C4-2B (cell line): ENCODE data around the gene CCDC91.

Experiments used
- CTCF ChIP-seq: fragments of 450-650 bp; conservative IDR thresholded peaks from 2 replicates; pipeline ENCODE4 v1.5.1; 2017; ENCODE audit warnings: mild to moderate bottlenecking
- ZFX ChIP-seq: fragments of 450-650 bp; IDR thresholded peaks from 2 replicates; pipeline ENCODE4 v1.6.1; 2017

GRCh38 chr12:28278960-28279359 lies 88.7 kb downstream of the CCDC91 start:
- TF ChIP-seq CTCF (no peak), ZFX (no peak)
